GM18858 (cell line): ENCODE measurements around the gene OTX2.

Source experiments
- ATAC-seq: cut with Tn5 transposase; IDR thresholded peaks from one replicate; pipeline ENCODE4 v1.9.1; 2021; ENCODE audit not compliant: unreplicated experiment

Gene OTX2

GRCh38 chr14:56810147-56810719 lies at the start of gene OTX2:
Gene OTX2, minus strand, starts transcription at chr14:56810479. Its CDS starts 5,023 bp downstream, at chr14:56805456.
- no peak for ATAC-seq

GRCh38 chr14:56858422-56858821 lies 48.1 kb upstream of the OTX2 start:
- ATAC-seq: no peak

- no peak for ATAC-seq
These were observed 46.9 kb upstream of the OTX2 start for GRCh38 chr14:56857216-56857615.

GRCh38 chr14:56855891-56856461 lies 45.7 kb upstream of the OTX2 start:
- ATAC-seq: no peak

GRCh38 chr14:56854325-56854724 lies 44.0 kb upstream of the OTX2 start:
- ATAC-seq: no peak

- no peak for ATAC-seq
These were observed 37.0 kb upstream of the OTX2 start for GRCh38 chr14:56846970-56847930.

GRCh38 chr14:56844406-56845002 lies 34.2 kb upstream of the OTX2 start:
- no peak for ATAC-seq

GRCh38 chr14:56841611-56842010 lies 31.3 kb upstream of the OTX2 start:
- ATAC-seq: no peak

- ATAC-seq: no peak
These were observed 29.9 kb upstream of the OTX2 start for GRCh38 chr14:56840221-56840620.

GRCh38 chr14:56829151-56829550 lies 18.9 kb upstream of the OTX2 start:
- ATAC-seq: no peak

GRCh38 chr14:56826214-56826613 lies 15.9 kb upstream of the OTX2 start:
- no peak for ATAC-seq

- ATAC-seq: no peak
These were observed 11.7 kb upstream of the OTX2 start for GRCh38 chr14:56821805-56822610.

GRCh38 chr14:56821177-56821576 lies 10.9 kb upstream of the OTX2 start:
- no peak for ATAC-seq

GRCh38 chr14:56817396-56817921 lies 7.2 kb upstream of the OTX2 start:
- ATAC-seq: no peak

- no peak for ATAC-seq
These were observed 6.5 kb upstream of the OTX2 start for GRCh38 chr14:56816574-56817391.

- no peak for ATAC-seq
These were observed 5.5 kb upstream of the OTX2 start for GRCh38 chr14:56815745-56816144.

GRCh38 chr14:56814969-56815700 lies 4.9 kb upstream of the OTX2 start:
- no peak for ATAC-seq

GRCh38 chr14:56814519-56814959 lies 4.3 kb upstream of the OTX2 start:
- no peak for ATAC-seq

- no peak for ATAC-seq
These were observed 2.9 kb upstream of the OTX2 start for GRCh38 chr14:56813143-56813551.
